ENCODE data around the gene POLR3A.

Gene POLR3A

GRCh38 chr10:77959384-77959783 is 69.9 kb downstream of the POLR3A start:
- no peak for TF ChIP-seq CTCF (IDR thresholded peaks at IDR 0.05; ENCODE audit: extremely low read depth, missing control alignments)
- no peak for DNase-seq (ENCODE audit: low spot score)

- no peak for DNase-seq (ENCODE audit: low spot score)
- TF ChIP-seq CTCF (IDR thresholded peaks at IDR 0.05; ENCODE audit: extremely low read depth, missing control alignments): no peak
Measured at GRCh38 chr10:77955136-77955535, 74.2 kb downstream of the POLR3A start.

DNA sequence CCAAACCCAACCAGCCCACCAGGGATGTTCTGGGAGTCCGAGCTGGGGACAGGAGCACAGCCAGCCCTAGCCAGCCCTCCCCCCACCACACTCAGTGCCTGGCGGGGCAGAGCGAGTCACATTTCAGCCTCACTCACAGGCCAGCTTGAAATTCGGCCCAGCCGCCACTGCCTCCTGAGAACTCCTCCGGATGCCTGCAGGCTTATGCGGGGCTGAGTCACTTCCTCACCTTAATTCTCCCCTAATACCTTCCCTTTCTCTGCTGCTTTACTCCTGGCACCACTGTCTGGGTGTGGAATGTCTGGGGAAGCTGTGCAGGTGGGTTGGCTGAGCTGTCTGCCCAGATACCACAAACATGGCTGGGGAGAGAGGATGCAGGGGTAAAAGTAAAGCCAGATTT is 80.1 kb downstream of the POLR3A start:
- TF ChIP-seq CTCF (IDR thresholded peaks at IDR 0.05; ENCODE audit: extremely low read depth, missing control alignments): no peak
- DNase-seq (ENCODE audit: low spot score): no peak

DNA sequence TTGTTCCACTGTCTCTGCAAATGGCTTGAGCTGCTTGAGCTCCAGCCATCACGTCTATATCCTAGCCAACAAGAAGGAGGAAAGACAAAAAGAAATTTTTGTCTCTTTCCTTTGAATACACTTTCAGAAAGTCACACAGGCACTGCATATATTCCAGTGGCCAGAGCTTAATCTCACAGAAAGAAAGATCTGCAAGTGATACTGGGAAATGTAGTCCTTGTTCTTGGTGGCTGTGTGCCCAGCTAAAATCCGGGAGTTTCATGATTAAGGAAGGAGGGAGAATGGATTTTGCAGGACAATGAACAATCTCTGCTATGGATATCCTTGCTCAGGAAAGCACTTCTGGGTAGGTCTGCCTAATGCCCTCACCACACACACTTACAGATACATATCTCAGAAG is 83.2 kb downstream of the POLR3A start:
- TF ChIP-seq CTCF (IDR thresholded peaks at IDR 0.05; ENCODE audit: extremely low read depth, missing control alignments): no peak
- DNase-seq (ENCODE audit: low spot score): no peak

DNA sequence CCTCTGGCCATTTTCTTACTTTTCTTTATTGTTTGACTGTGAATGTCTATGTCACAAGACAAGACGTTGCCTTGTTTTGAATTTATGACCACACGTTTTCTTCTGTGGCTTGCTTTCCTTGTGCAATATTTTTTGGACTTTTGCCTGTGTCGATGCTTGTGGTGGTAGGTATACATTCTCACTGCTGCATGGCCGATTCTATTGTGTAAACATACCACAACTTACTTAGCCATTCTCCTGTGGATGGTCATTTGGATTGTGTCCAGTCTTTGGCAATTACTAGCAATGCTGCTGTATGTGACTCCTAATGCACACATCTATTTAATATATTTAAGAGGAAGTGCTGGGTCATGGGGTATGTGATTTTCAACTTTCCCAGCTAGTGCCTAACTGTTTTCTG is 84.8 kb downstream of the POLR3A start:
- TF ChIP-seq CTCF (IDR thresholded peaks at IDR 0.05; ENCODE audit: extremely low read depth, missing control alignments): no peak

DNA sequence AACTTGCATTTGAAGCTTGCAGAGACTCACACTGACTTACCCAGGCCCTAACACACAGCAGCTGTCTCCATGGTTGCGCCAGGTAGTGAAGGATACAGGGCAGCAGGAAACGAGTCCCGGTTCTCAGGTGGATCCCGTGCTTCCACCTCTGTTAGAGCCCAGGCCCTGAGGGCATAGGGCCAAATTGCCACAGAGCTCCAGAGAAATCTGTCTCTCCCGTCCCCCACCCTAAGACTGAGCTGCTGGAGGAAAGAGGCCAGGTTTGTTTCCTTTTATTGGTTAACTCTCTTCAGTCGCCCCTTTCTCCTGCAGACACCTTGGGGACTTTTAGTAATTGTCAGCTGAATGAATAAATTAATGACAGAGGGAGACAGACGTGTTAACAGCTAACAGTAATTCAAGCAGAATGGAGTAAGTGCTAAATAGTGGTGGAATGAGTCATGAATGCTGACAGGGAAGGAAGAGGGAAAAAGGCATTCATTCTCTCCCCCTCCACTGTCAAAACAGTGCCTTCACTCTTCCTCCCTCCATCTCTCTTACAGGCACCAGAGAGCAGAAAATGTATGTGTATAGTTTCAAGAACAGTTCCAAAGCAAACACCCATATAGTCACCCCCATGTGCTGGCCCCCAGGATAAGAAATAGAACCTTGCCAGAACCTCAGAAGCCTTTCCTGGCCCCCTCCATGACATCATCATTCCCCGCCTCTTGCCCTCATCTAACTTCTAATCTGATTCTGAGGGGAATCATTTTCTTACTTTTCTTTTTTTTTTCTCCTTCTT is 86.0 kb downstream of the POLR3A start:
- no peak for TF ChIP-seq CTCF (IDR thresholded peaks at IDR 0.05; ENCODE audit: extremely low read depth, missing control alignments)
- DNase-seq (ENCODE audit: low spot score): no peak

More for the DNA sequence above, 84.8 kb downstream of the POLR3A start:
- DNase-seq (ENCODE audit: low spot score): no peak

- DNase-seq (ENCODE audit: low spot score): no peak
- no peak for TF ChIP-seq CTCF (IDR thresholded peaks at IDR 0.05; ENCODE audit: extremely low read depth, missing control alignments)
Measured at GRCh38 chr10:77941790-77942189, 87.5 kb downstream of the POLR3A start.
